ENCODE measurements around the gene IQCH.

IQCH gene

GRCh38 chr15:67389975-67390374, 135.4 kb downstream of the IQCH start:
- DNase-seq (ENCODE audit: low spot score) (no peak), FAIRE-seq (no peak)

- FAIRE-seq (no peak), DNase-seq (ENCODE audit: low spot score) (no peak)
These were observed 140.5 kb downstream of the IQCH start for GRCh38 chr15:67394873-67395639.

DNA sequence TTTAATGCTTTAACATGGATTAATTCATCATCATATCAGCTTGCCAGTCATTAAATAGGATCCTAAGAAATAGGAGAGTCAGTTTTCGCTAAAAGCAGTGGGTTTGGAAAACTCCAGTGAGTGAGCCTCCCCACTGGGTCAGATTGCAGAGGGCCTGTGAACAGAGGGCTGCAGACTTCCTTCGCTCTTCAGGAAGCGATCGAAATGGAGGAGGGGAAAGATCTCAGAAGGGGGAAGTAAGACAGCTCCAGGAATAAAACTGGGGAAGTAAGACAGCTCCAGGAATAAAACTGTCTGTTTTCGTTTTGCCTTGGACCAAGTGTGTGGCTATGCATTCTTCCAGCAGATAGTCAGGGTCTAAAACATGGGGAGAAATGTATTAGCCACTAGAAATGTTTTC, 141.5 kb downstream of the IQCH start:
- DNase-seq (ENCODE audit: low spot score) (no peak), FAIRE-seq (no peak)

- FAIRE-seq (no peak), DNase-seq (ENCODE audit: low spot score) (no peak)
These were observed 142.6 kb downstream of the IQCH start for GRCh38 chr15:67397139-67397538.

GRCh38 chr15:67399925-67400324, 145.3 kb downstream of the IQCH start:
- DNase-seq (ENCODE audit: low spot score) (no peak), FAIRE-seq (no peak)

- FAIRE-seq = no peak
- DNase-seq (ENCODE audit: low spot score) = no peak
These were observed 146.3 kb downstream of the IQCH start for GRCh38 chr15:67400890-67401289.

GRCh38 chr15:67401336-67401735, 146.8 kb downstream of the IQCH start:
- FAIRE-seq (no peak), DNase-seq (ENCODE audit: low spot score) (no peak)

DNA sequence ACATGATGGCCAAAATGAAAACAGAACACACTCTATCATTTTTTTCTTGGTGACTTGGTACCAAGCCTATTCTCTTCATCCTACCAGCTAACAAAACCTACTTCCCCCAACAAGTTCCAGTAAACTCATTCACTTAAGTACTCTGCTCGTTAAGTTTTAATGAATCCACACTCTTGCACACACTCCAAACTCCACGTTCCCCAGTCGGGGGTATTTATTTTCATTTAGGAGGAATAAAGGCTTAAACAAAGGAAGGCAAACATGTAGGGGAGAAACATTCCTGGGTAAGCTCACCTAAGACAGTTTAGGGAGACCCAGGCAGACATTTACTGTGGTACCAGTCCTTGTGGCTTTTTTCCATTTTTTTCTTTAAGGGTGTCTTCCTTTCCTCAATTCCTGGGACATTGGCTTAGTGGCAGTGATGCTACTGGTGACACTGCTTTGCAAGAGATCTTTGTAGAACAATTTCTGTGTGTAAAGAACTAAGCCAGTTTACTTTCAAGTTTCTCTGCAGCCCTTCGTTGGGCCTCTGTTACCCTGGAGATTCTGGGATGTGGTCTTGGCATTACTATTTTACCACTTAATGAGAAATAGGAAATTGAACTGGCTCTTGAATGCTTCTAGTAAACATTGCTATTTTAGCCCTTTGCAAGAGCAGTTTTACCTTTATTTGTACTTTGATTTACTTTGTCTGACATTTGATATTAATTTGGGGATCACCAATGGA, 149.0 kb downstream of the IQCH start:
- FAIRE-seq = no peak
- no peak for DNase-seq (ENCODE audit: low spot score)

- FAIRE-seq (peak; percentile 73), DNase-seq (ENCODE audit: low spot score) (peak; percentile 13)
These were observed 150.9 kb downstream of the IQCH start for GRCh38 chr15:67405208-67406191.

DNA sequence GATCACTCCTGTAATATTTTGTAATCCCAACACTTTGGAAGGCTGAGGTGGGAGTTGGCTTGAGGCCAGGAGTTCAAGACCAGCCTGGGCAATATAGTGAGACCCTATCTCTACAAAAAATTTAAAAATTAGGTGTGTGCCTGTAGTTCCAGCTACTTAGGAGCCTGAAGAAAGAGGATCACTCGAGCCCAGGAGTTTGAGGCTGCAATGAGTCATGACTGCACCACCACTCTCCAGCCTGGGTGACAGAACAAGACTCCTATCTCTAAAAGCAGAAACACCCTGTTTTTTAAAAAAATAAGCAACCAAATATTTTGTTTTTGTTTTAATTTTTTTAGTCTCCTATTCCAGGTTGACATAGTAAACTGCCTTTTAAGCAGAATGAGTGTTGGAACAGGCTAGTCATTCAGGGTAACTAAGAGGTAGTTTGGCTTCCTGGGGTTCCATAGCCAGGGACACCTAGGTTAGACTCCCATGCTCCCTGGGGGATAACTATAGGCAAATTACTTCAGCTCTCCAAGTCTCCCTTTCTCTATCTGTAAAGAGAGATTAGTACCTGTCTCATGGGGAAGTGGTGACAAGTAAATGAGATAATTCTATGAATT, 151.8 kb downstream of the IQCH start:
- FAIRE-seq (peak; percentile 39), DNase-seq (ENCODE audit: low spot score) (no peak)

- FAIRE-seq (no peak), DNase-seq (ENCODE audit: low spot score) (no peak)
These were observed 153.2 kb downstream of the IQCH start for GRCh38 chr15:67407786-67408185.

GRCh38 chr15:67409175-67409574, 154.6 kb downstream of the IQCH start:
- FAIRE-seq = no peak
- DNase-seq (ENCODE audit: low spot score) = no peak

DNA sequence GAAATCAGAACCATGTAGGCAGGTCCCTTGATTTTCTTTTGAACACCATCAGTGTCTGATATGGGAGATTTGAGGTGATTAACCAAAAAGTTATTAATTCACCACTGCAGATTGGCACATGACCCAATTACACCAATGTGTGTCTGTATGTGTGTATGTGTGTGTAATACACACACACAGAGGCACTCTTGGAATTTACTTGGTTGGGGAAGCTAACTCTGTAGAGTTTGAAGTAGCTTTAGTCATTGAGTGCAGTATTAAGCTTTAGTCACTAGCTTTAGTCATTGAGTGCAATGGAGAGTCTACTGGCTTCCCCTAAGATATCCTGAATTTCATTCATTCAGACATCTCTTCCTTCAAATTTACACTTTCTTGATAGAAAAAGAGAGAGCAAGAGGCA, 156.9 kb downstream of the IQCH start:
- FAIRE-seq (no peak), DNase-seq (ENCODE audit: low spot score) (no peak)

DNA sequence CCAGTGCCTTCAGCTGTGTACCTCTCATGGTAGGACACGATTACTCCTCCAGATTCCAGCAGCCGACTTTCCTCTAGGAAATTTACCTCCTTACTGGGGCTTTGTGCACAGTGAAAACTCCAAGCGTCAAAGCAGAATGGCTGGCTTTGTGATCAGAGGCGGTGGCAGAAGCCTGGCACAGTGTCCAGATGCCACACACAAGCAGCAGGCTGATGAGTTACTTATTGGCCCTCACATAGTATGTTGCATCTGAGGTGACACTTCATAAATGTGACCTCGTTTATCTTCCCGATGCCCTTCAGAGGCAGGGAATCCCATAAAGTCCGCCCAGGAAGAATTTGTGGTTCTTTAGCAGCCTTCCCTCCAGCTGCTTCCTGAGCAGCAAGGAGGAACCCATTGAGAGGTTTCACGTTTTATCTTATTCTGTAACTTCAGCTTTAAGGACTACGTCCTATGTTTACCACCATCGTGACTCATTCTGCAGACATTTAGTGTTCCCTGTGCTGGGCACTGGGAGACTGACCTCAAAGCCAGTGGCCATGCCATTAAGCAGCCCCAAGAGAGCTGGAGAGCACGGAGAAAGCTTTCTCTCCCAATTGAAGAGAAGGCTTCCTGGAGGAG, 159.3 kb downstream of the IQCH start:
- peak; percentile 92 for FAIRE-seq
- DNase-seq (ENCODE audit: low spot score) = peak; percentile 88

- FAIRE-seq = no peak
- peak; percentile 17 for DNase-seq (ENCODE audit: low spot score)
These were observed 160.6 kb downstream of the IQCH start for GRCh38 chr15:67415181-67415580.

DNA sequence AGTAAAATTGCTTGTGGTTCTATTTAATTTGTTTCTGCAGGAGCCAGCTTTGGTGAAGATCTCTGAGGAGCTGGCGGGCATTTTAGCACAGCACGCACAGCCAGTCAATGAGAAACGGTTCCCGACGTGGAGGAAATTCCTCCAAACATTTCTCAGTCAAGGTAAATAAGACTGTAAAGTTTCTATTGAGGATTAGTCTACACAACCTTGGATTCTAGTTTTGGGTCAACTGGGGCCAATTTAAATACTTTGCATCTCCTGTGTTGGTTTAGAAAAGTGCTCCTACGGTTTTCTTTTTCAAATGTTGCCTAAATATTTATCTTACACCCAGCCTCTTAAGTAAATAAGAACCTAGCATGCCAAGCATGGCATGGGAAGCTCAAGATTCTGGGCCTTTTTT, 162.3 kb downstream of the IQCH start:
- no peak for DNase-seq (ENCODE audit: low spot score)
- FAIRE-seq = no peak

- DNase-seq (ENCODE audit: low spot score) (no peak), FAIRE-seq (no peak)
These were observed 165.1 kb downstream of the IQCH start for GRCh38 chr15:67419705-67420104.

- no peak for FAIRE-seq
- DNase-seq (ENCODE audit: low spot score) = no peak
These were observed 165.6 kb downstream of the IQCH start for GRCh38 chr15:67420137-67420536.

DNA sequence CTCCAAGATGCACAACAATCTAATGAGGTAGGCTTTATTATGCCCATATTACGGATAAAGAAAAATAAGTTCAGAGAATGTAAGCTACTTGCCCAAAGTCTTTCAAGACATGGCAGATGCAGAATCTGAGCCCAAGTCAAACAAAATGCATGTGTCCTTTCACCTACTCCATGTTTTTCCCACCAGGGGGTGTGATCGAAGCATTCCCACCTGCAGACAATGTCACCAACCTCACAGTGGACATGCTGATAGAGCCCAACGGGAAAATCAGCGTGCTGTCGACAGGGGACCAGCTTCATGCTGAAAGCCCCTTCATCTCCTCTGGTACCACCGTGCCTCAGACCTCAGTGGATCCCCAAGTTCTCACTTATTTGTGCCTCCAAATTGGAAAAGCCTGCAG, 166.5 kb downstream of the IQCH start:
- DNase-seq (ENCODE audit: low spot score) (no peak), FAIRE-seq (no peak)

GRCh38 chr15:67422296-67422695, 167.7 kb downstream of the IQCH start:
- no peak for DNase-seq (ENCODE audit: low spot score)
- no peak for FAIRE-seq

Measured in RCC 7860 (cell line).